ENCODE measurements around the gene CTNNA2.

The CTNNA2 gene

GRCh38 chr2:80291656-80292055 lies 778.8 kb downstream of the CTNNA2 start:
- DNase-seq (ENCODE audit: low read depth), result no peak

DNA sequence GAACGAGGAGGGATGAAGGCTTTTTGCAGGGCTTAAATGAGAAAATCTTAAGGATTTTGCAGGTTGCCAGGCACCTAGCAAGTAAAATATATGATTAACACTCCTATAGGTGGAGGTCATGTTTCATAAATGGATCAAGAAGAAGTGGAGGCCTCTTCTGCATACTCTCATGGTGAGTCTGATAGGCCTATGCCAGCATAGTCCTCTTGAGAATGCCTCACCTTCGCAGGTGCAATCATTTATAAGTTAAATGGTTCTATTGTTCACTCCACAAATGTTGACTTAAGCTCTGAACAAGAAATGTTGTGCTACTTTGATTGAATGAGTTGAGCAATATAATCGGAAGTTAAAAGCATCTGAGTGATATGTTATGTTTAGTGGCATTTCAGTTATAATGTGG lies 779.6 kb downstream of the CTNNA2 start:
- DNase-seq (ENCODE audit: low read depth), result no peak

- DNase-seq (ENCODE audit: low read depth), result no peak
These were observed 780.2 kb downstream of the CTNNA2 start for GRCh38 chr2:80293039-80293438.

GRCh38 chr2:80298954-80299353 lies 786.1 kb downstream of the CTNNA2 start:
- DNase-seq (ENCODE audit: low read depth), result no peak

- no peak for DNase-seq (ENCODE audit: low read depth)
These were observed 786.8 kb downstream of the CTNNA2 start for GRCh38 chr2:80299661-80300060.

DNA sequence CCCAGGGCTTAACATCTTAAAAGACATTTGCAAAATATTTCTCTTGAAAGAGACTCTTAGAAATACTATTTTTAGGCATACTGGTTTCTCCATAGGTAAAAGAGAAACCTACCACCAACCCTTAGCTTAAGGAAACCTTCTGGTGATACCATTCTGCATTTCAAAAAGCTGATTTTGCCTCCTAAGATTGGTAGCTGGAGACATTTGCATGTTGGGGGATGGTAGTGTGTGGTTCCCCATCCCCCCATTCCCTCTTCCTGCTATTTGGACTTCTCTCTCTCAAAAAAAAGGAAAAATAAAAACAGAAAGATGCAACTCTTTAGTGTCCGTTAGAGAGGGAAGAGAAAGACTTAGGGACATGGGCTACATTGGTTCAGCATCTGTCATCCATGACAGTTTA lies 787.5 kb downstream of the CTNNA2 start:
- no peak for DNase-seq (ENCODE audit: low read depth)

GRCh38 chr2:80300954-80301353 lies 788.1 kb downstream of the CTNNA2 start:
- DNase-seq (ENCODE audit: low read depth), result no peak

GRCh38 chr2:80302001-80302313 lies 789.1 kb downstream of the CTNNA2 start:
- DNase-seq (ENCODE audit: low read depth), result no peak

GRCh38 chr2:80302314-80303005 lies 789.6 kb downstream of the CTNNA2 start:
- no peak for DNase-seq (ENCODE audit: low read depth)

DNA sequence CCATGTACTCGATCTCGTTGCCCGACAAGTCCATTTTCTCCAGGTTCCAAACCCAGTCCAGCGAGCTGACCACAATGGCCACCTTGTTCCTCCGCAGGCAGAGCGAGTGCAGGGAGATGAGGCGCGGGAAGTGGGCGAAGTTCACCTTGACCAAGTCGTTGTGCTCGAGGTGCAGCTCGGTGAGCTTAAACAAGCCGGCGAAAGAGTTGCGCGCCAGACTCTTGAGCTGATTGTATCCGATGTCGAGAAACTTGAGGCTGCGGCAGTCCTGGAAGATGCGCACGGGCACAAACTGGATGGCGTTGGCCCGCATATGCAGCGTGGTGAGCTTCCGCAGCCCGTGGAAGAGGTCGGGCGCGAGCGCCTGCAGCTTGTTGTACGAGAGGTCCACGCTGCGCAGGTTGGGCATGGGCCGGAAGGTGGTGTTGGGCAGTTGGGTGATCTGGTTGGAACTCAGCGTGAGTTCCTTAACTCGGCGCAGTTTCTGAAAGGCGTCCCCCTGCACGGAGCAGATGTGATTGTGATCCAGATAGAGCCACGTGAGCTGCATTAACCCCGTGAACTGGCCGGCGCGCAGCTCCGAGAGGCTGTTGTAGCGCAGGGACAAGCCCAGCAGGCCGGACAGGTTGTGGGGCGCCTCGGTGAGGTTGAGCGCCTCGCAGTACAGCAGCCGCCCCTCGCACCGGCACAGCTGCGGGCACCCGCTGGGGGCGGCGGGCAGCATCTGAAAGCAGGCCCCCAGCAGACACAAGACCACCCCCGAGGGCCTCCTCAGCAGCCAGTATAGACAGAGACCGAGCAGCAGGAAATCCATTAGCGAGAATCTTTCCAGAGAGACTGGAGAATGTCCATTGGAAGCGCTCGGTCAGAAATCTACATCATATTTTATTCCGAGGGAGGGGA lies 790.4 kb downstream of the CTNNA2 start:
- DNase-seq (ENCODE audit: low read depth), result no peak

GRCh38 chr2:80303909-80304837 lies 791.3 kb downstream of the CTNNA2 start, which contains the start of gene LRRTM1:
LRRTM1 (minus strand) TSS chr2:80304752; CDS start chr2:80303819, 933 bp downstream.
- DNase-seq (ENCODE audit: low read depth), result no peak

DNA sequence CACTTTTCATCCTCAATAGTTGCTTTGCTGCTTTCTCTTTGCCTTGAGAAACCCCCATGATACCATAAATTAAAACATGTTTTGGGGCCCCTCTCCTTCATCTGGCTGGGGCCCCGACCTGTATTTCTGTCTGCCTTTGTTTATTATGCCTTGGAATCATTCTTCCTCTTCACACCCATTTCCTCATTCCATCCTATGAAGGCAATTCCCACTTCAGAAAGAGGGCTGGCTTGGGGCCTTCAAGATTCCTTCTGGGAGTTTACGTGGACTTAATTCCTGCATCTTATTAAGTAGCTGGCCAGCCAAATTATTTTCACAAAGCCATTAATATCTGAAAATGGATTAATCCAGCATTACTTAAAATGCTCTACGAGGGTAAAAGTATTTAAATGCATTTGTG lies 798.5 kb downstream of the CTNNA2 start:
- no peak for DNase-seq (ENCODE audit: low read depth)

- no peak for DNase-seq (ENCODE audit: low read depth)
These were observed 799.5 kb downstream of the CTNNA2 start for GRCh38 chr2:80312282-80312839.

DNA sequence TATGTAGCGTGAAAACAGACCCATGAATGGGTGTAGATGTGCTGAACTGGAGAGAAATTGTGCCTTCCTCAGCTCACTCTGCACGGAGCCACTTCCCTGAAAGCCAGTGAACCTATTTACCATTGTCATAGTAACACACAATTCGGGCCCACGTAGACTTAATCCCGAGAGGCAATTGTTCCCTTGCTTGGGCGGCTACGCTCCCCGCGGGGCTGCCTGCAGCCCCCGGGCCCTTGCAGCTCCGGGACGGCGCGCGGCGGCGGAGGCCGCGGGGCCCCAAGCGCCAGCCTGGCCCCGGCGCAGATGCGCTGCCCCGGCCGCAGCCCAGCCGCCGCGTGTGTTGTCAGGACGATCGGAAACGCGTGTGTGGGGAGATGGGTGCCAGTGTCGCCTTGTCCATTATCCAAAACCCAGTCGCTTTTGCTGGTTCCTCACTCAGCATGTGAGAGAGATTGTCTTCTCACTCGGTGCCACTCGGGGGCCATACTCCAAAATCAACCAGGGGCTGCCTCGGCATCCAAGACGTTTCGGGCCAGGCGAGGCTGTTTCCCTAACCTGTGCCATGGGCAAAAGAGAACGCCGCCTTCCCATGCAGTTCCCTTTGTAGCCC lies 809.6 kb downstream of the CTNNA2 start:
- no peak for DNase-seq (ENCODE audit: low read depth)

GRCh38 chr2:80322958-80323357 lies 810.1 kb downstream of the CTNNA2 start:
- DNase-seq (ENCODE audit: low read depth), result no peak

- no peak for DNase-seq (ENCODE audit: low read depth)
These were observed 810.8 kb downstream of the CTNNA2 start for GRCh38 chr2:80323610-80324009.

GRCh38 chr2:80324525-80324924 lies 811.7 kb downstream of the CTNNA2 start:
- no peak for DNase-seq (ENCODE audit: low read depth)

- no peak for DNase-seq (ENCODE audit: low read depth)
These were observed 813.4 kb downstream of the CTNNA2 start for GRCh38 chr2:80326214-80326613.

DNA sequence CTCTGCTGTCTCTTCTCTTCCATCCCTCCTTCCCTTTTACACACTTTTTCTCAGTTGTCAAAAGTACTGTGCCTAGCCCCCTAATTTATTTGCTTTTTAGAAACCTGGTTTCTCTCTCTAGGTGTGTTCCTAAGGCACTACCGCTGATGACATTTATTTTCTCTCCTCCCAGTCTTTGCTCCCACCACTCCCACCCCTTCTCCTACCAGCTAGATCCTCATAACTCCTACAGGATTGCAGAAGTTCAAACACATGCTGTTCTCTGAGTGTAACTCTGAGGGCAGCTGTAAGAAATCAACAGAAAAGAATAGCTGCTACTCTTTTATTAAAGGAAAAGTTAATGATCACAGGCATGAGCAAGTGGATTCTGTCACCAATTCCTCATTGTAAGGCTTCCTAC lies 814.0 kb downstream of the CTNNA2 start:
- DNase-seq (ENCODE audit: low read depth), result no peak

GRCh38 chr2:80328159-80328571 lies 815.3 kb downstream of the CTNNA2 start:
- DNase-seq (ENCODE audit: low read depth), result no peak

DNA sequence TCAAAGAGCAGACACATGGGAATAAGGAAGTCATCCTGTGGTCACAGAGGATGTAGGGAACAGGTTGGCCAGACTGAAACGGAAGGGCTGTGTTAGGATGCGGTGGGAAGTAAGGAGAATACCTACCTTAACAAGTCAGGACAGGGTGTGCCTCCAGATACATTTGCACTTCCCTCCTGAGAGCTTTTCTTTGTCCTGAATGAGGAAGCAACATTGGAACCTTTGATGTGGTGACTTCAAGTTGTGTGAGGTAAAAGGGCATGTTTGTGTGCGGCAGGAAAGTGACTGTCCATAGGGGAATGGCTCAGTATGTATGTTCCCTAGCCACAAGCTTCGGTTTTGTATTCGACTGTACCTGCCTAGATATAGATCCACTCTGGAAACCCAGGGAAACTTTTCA lies 816.6 kb downstream of the CTNNA2 start:
- no peak for DNase-seq (ENCODE audit: low read depth)

Measured in CMK (cell line).